Prostate gland (tissue), 2 donors: ENCODE measurements around the gene SLC2A5. TPM values are rescaled to one million over a fixed set of nuclear protein-coding genes. Genes with fewer than 3 reads are reported as not detected.
A peak's percentile ranks its signal among the peaks of the same experiment; 100 is the strongest.

Experiments
- DNase-seq: peaks from one replicate; pipeline ENCODE4 v3.0.0-alpha.2; 2019; ENCODE audit warnings: low spot score
- H3K27ac ChIP-seq, 2 donors: fragments of 200-600 bp; sonication (generic); 2 replicates each; pipeline ENCODE4 v1.5.1; 2017 to 2019
- H3K27me3 ChIP-seq: fragments of 200-600 bp; sonication (generic); replicated peaks from 2 replicates; pipeline ENCODE4 v1.5.1; 2019; ENCODE audit not compliant: insufficient read depth
- H3K36me3 ChIP-seq, 2 donors: fragments of 200-600 bp; sonication (generic); 1 replicate in 1 of 2; 2 replicates in 1 of 2; pipeline versions ENCODE4 v1.5.1 to v1.8.1; 2017 to 2019
- H3K4me1 ChIP-seq: fragments of 200-600 bp; sonication (generic); replicated peaks from 2 replicates; pipeline ENCODE4 v1.5.1; 2019
- H3K4me3 ChIP-seq, 2 donors: fragments of 200-600 bp; sonication (generic); 2 replicates each; pipeline ENCODE4 v1.5.1; 2017 to 2019
- H3K9me3 ChIP-seq: fragments of 200-600 bp; sonication (generic); 2 replicates; pipeline ENCODE4 v1.5.1; 2017
- POLR2A ChIP-seq: fragments of 450-650 bp; IDR thresholded peaks from one replicate; pipeline ENCODE4 v1.6.1; 2016; ENCODE audit warnings: antibody characterized with exemption, mild to moderate bottlenecking
- POLR2AphosphoS5 ChIP-seq: sonication (generic); formaldehyde crosslinking; IDR thresholded peaks from one replicate; pipeline ENCODE4 v1.6.1; 2017; ENCODE audit warnings: antibody characterized with exemption
- WGBS: methylation state at CpG from one replicate; pipeline ENCODE4 v1.1.5; 2018; 5-methylcytosine and 5-hydroxymethylcytosine counted together
- intact Hi-C: fragments of 100-400 bp; cut with DNase I; formaldehyde crosslinking; loops from one replicate; pipeline ENCODE4 v1.14.2; 2022
- total RNA-seq, 2 donors: library from RNA; depleted of rRNA; stranded (reverse); fragments of >200 nt; gene quantifications; one replicate each; pipeline ENCODE4 v1.1.0, GENCODE V29; 2016
- TF ChIP-seq, protein P1 (sequence below), 4 experiments: fragments of 200-600 bp in 2 of 4; fragments of 450-650 bp in 2 of 4; sonication (generic) in 2 of 4; IDR thresholded peaks; 1 replicate in 3 of 4; 2 replicates in 1 of 4; pipeline ENCODE4 v1.5.1; 2016 to 2019; ENCODE audit warnings: antibody characterized with exemption in 4 of 4, mild to moderate bottlenecking in 2 of 4, moderate library complexity in 2 of 4

Gene SLC2A5
- total RNA-seq, 2 donors from 2014 or later, result 25.4 to 55.0 TPM

- no peaks in the 10 kb centered on the region for H3K27me3 ChIP-seq
- TF ChIP-seq POLR2A, result no peak
- no peak for TF ChIP-seq POLR2AphosphoS5
- TF ChIP-seq, protein P1, sequence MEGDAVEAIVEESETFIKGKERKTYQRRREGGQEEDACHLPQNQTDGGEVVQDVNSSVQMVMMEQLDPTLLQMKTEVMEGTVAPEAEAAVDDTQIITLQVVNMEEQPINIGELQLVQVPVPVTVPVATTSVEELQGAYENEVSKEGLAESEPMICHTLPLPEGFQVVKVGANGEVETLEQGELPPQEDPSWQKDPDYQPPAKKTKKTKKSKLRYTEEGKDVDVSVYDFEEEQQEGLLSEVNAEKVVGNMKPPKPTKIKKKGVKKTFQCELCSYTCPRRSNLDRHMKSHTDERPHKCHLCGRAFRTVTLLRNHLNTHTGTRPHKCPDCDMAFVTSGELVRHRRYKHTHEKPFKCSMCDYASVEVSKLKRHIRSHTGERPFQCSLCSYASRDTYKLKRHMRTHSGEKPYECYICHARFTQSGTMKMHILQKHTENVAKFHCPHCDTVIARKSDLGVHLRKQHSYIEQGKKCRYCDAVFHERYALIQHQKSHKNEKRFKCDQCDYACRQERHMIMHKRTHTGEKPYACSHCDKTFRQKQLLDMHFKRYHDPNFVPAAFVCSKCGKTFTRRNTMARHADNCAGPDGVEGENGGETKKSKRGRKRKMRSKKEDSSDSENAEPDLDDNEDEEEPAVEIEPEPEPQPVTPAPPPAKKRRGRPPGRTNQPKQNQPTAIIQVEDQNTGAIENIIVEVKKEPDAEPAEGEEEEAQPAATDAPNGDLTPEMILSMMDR (IDR thresholded peaks at IDR 0.05), result no peak
- H3K36me3 ChIP-seq, result no peaks in the 10 kb centered on the region
- H3K27ac ChIP-seq, result no peak overlapping the region
- 90% methylated on average over 8 of the region's 8 CpGs for WGBS
- no peaks in the 10 kb centered on the region for H3K4me1 ChIP-seq
- no peaks in the 10 kb centered on the region for H3K9me3 ChIP-seq
- intact Hi-C loops, result loop anchor here (5.0 kb wide), 1 partner anchor 91 kb away; no protein-coding TSS in a partner anchor
- DNase-seq, result no peak
- no peak overlapping the region for H3K4me3 ChIP-seq
These were observed 58.6 kb downstream of the SLC2A5 start for GRCh38 chr1:9010781-9011323.

DNA sequence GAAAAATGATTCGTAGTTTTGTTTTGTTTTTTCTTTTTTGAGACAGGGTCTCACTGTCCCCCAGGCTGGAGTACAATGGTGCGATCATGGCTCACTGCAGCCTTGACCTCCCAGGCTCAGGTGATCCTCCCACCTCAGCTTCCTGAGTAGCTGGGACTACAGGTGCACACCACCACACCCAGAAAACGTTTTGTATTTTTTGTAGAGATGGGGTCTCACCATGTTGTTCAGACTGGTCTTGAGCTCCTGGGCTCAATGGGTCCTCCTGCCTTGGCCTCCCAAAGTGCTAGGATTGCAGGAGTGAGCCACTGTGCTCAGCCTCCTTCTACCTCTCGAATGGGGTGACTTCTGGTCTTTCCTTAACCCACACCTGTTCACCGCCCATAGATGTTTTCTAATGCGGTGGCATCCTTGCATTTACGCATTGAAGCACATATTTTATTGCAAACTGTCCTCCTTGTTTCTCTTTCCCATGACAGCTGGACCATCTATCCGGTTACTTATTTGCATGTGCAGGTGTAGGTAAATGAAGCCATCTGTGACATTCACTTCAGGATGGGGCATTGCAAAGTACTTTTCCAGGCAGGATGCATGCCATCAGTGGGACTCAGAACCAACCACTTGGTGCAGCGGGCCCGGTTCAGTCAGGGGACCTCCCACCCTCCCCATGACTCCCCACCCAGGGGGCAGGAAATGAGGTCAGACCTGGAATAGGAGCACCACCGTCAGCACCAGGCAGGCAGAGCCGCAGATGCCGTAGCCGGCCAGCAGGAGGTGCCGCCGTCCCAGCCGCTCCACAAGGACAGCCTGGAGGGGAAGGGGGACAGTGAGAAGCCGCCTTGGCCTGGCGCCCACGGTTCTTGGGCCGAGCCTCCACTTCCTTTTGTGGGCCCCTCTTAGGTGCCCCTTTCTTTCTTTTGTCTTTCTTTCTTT is 59.7 kb downstream of the SLC2A5 start:
- no peak for TF ChIP-seq POLR2AphosphoS5
- TF ChIP-seq POLR2A, result no peak
- TF ChIP-seq, protein P1 (IDR thresholded peaks at IDR 0.05), result peak in 2 of 4 experiments; percentile 11 to 42
- H3K9me3 ChIP-seq, result no peaks in the 10 kb centered on the region
- H3K27ac ChIP-seq, result no peak overlapping the region
- no peaks in the 10 kb centered on the region for H3K36me3 ChIP-seq
- H3K4me3 ChIP-seq, result no peak overlapping the region
- no peaks in the 10 kb centered on the region for H3K27me3 ChIP-seq
- intact Hi-C loops, result loop anchor here (5.0 kb wide), 1 partner anchor 93 kb away; no protein-coding TSS in a partner anchor
- WGBS, result 74% methylated on average over 21 of the region's 21 CpGs
- H3K4me1 ChIP-seq, result no peaks in the 10 kb centered on the region
- no peak for DNase-seq

DNA sequence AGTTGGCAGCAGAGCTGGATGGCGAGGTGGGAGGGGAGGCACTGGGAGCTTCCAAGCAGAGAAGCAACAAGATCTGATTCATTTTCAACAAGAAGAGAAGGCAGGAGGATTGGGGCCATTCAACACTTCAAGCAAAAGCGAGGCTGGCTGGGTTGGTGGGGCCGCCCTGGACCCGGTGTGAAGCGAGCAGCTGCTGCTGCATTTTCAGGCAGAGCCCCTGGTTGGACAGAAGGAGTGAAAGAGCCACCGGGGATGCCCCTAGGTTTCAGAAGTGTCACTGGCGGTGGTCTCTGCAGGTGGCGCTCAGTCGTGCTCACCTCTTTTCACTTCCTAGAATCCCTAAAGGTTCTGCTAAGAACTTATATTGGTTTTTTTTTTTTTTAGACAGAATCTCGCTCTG is 61.2 kb downstream of the SLC2A5 start:
- Histone ChIP-seq H3K9me3 (no peaks in the 10 kb centered on the region), H3K27ac (no peak overlapping the region), H3K4me1 (peaks cover 6% of the 10 kb centered on the region), H3K27me3 (no peaks in the 10 kb centered on the region), H3K36me3 (no peaks in the 10 kb centered on the region), H3K4me3 (no peak overlapping the region)
- no peak for DNase-seq
- intact Hi-C loops, result no loop called here
- WGBS, result 94% methylated on average over 10 of the region's 10 CpGs
- TF ChIP-seq, protein P1 (IDR thresholded peaks at IDR 0.05), result no peak
- TF ChIP-seq POLR2AphosphoS5, result no peak

DNA sequence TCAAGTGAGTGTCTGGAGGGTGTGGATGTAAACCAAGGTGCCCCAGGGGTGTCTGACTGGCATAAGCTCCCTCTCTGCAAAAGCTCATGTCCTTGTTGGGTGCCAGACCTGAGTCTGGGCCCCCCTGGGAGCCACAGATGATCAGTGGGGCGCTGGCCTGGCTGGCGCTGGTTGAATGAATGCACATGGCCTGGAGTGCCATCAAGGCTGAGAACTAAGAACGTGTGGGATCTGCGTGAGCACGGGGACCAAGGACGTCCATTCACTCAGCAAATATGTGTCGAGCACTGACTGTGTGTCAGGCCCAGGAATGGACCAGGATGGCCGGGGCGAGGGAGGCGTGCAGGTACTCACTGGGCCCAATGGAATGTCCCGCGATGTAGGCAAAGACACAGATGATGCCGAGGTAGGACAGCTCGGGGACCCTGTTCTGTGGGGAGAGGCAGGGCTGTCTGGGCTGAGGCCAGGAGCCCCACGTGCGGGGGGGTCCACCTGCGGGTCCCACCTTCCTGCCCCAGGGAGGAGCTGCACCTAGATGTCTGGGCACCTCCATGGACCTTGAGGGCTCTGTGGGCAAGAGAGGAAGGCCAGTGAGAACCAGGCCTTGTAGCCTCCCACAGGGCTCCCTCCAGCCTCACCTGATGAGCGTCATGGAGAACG is 62.3 kb downstream of the SLC2A5 start:
- no peaks in the 10 kb centered on the region for H3K9me3 ChIP-seq
- intact Hi-C loops, result no loop called here

More for the DNA sequence above, 62.3 kb downstream of the SLC2A5 start:
- no peak for TF ChIP-seq POLR2A
- TF ChIP-seq POLR2AphosphoS5, result no peak
- TF ChIP-seq, protein P1 (IDR thresholded peaks at IDR 0.05), result no peak
- 92% methylated on average over 19 of the region's 19 CpGs for WGBS
- Histone ChIP-seq H3K36me3 (no peaks in the 10 kb centered on the region), H3K27me3 (no peaks in the 10 kb centered on the region), H3K4me3 (no peak overlapping the region), H3K4me1 (peaks cover 7% of the 10 kb centered on the region), H3K27ac (no peak overlapping the region)
- DNase-seq, result no peak
